HTR-8/SVneo (cell line): ENCODE data around the gene IGLL5.

Source experiments
- DNase-seq: peaks from one replicate; pipeline ENCODE4 v3.0.0; 2011; ENCODE audit warnings: low spot score, mixed read lengths; ENCODE audit not compliant: insufficient read length
- FAIRE-seq: peaks from 2 replicates; lab custom pipeline; 2011; peaks lifted over from hg19 to GRCh38; lab: Jason Lieb, UNC

The IGLL5 gene

DNA sequence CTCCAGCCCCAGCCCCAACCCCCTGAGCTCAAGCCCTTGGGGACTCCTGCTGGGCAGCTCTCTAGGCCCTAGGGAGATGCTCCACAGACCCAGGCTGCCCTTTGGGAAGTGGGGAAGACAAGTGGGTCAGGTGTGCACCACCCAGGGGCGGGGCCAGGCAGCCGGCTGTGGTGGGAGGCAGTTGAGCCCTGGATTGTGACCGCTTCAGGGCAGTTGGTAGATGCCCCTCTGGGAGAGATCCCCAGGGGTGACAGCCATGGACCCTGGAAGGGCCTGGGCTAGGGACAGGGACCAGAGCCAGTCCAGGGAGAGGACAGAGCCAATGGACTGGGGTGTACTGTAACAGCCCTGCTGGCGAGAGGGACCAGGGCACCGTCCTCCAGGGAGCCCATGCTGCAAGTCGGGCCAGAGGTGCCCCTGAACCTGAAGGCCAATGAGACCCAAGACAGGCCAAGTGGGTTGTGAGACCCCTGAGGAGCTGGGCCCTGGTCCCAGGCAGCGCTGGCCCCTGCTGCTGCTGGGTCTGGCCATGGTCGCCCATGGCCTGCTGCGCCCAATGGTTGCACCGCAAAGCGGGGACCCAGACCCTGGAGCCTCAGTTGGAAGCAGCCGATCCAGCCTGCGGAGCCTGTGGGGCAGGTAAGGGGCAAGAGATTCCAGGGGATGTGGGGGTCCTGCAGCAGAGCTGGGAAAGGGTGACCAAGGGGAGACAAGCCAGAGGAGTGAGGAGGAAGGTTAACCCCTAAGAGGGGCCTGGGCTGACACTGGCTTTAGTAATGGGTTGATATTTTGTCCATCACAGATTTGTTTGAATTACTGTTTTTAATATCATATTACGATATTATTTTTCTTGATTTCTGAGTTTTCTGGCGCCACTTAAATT, at the start of gene IGLL5:
Gene IGLL5 (plus strand): TSS at position 196 of the 883 bp plus-strand sequence. CDS start 238 bp downstream, at position 434.
- DNase-seq (no peak), FAIRE-seq (no peak)

- DNase-seq, result no peak
- FAIRE-seq, result no peak
These were observed 49.3 kb upstream of the IGLL5 start for GRCh38 chr22:22838148-22838786.

- DNase-seq, result no peak
- no peak for FAIRE-seq
These were observed 47.9 kb upstream of the IGLL5 start for GRCh38 chr22:22839570-22840314.

- no peak for FAIRE-seq
- DNase-seq, result no peak
These were observed 46.8 kb upstream of the IGLL5 start for GRCh38 chr22:22840780-22841179.

GRCh38 chr22:22841598-22841997, 46.0 kb upstream of the IGLL5 start:
- DNase-seq, result no peak
- no peak for FAIRE-seq

GRCh38 chr22:22842085-22842484, 45.5 kb upstream of the IGLL5 start:
- DNase-seq, result no peak
- no peak for FAIRE-seq

- DNase-seq (no peak), FAIRE-seq (no peak)
These were observed 43.8 kb upstream of the IGLL5 start for GRCh38 chr22:22843848-22844247.

DNA sequence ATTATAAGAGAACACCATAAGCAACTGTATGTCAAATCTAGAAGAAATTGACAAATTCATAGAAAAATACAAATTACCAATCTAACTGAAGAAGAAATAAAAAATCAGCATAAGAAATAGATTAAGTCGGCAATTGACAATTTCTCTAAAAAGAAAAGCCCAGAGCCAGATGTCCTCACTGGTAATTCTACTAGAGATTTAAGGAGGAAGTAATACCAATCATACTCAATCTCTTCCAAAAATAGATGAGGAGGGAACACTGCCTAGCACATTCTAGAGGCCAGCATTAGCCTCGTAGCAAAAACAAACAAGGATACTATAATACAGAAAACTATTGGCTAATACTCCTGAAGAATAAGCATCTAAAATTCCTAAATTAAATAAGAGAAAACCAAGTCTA, 40.4 kb upstream of the IGLL5 start:
- no peak for DNase-seq
- no peak for FAIRE-seq

- FAIRE-seq, result no peak
- DNase-seq, result peak; percentile 19
These were observed 39.2 kb upstream of the IGLL5 start for GRCh38 chr22:22848364-22848866.

GRCh38 chr22:22849640-22850610, 37.7 kb upstream of the IGLL5 start:
- DNase-seq (no peak), FAIRE-seq (no peak)

- DNase-seq (no peak), FAIRE-seq (no peak)
These were observed 35.6 kb upstream of the IGLL5 start for GRCh38 chr22:22851969-22852368.

- FAIRE-seq (no peak), DNase-seq (no peak)
These were observed 33.9 kb upstream of the IGLL5 start for GRCh38 chr22:22853713-22854112.

DNA sequence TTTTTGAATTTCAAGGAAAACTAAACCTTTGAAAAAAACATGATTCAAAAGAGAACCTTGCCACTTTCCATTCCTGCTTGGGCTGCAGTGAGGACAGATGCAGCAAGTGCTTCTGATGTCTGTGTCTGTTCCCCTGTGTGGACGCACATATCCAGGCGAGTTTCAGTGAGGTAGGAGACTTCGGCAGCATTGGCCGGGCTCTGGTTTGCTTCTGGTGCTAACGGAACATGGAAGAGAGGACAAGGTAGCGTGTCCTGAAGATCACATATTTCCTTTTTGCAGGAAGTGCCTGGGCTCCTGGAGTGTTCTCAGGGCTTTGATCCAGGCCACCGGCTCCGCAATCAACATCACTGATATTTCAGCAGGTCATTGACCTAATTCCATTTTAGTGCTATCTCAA, 33.1 kb upstream of the IGLL5 start:
- DNase-seq (no peak), FAIRE-seq (no peak)

- no peak for DNase-seq
- FAIRE-seq, result no peak
These were observed 32.5 kb upstream of the IGLL5 start for GRCh38 chr22:22855085-22855484.

- DNase-seq, result peak; percentile 5
- FAIRE-seq, result no peak
These were observed 31.9 kb upstream of the IGLL5 start for GRCh38 chr22:22855617-22856308.

- DNase-seq (no peak), FAIRE-seq (no peak)
These were observed 31.3 kb upstream of the IGLL5 start for GRCh38 chr22:22856364-22856763.

DNA sequence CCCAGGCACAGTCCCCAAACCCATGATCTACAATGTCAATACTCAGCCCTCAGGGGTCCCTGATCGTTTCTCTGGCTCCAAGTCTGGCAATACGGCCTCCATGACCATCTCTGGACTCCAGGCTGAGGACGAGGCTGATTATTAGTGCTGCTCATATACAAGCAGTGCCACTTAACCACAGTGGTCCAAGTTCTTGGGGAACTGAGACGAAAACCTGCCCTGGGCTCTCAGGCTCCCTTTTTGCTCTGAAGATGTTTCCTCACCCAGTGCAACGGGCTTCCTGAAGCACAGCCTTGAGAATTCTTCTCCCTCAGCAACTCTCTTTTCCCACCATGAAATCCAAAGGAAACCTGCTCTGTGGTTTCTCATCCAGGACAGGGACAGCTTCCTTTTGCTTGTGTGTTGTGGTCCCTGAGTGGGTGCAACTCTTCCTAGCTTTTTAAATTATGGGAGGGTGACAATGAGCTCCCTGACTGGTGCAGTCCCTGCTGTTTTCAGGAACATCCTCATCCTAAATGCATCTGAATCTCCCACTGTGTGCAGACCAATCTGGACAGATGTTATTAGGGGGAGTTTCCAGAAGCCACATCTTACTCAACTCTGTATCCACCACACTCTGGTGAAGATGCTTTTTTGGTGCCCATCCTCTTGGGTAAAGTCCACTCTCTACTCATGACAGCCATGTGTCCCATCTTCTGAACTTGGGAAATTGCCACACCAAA, 30.6 kb upstream of the IGLL5 start:
- DNase-seq, result no peak
- no peak for FAIRE-seq
